Calu3 (cell line): ENCODE data around the gene KCNQ5. TPM values are rescaled to one million over a fixed set of nuclear protein-coding genes. Genes with fewer than 3 reads are reported as not detected.

Experiments used
- BruUV-seq: library from RNA; stranded (reverse); fragments of 400-500 nt; replicated peaks from 2 replicates; lab custom pipeline; 2021; lab: Mats Ljungman, UMichigan
- CTCF ChIA-PET: fragments of 300-600 bp; sonication (Branson Sonifier 250); formaldehyde crosslinking; loops from one replicate; lab custom pipeline; 2022; ENCODE audit warnings: antibody characterized with exemption; lab: Charles Lee
- DNase-seq: peaks from one replicate; pipeline ENCODE4 v3.0.0; 2022
- H3K27ac Mint-ChIP-seq: one replicate; pipeline ENCODE4 v1.8.0; 2022; ENCODE audit warnings: mixed read lengths; ENCODE audit not compliant: unreplicated experiment
- H3K27me3 Mint-ChIP-seq: one replicate; pipeline ENCODE4 v1.8.0; 2022; ENCODE audit warnings: mixed read lengths; ENCODE audit not compliant: unreplicated experiment
- H3K36me3 Mint-ChIP-seq: one replicate; pipeline ENCODE4 v1.8.0; 2022; ENCODE audit warnings: mild to moderate bottlenecking, moderate library complexity, mixed read lengths; ENCODE audit not compliant: insufficient read depth, unreplicated experiment
- H3K4me1 Mint-ChIP-seq: one replicate; pipeline ENCODE4 v1.8.0; 2022; ENCODE audit warnings: mild to moderate bottlenecking, low read depth, mixed read lengths; ENCODE audit not compliant: unreplicated experiment
- H3K4me3 Mint-ChIP-seq: one replicate; pipeline ENCODE4 v1.8.0; 2022; ENCODE audit warnings: mild to moderate bottlenecking, low read depth, moderate library complexity, mixed read lengths; ENCODE audit not compliant: unreplicated experiment
- H3K9me3 Mint-ChIP-seq: one replicate; pipeline ENCODE4 v1.8.0; 2022; ENCODE audit warnings: low read depth, mixed read lengths; ENCODE audit not compliant: unreplicated experiment
- intact Hi-C: fragments of 100-400 bp; cut with micrococcal nuclease; formaldehyde crosslinking; loops from one replicate; pipeline ENCODE4 v1.10.0; 2022; ENCODE audit not compliant: unreplicated experiment
- total RNA-seq: library from RNA; stranded (reverse); gene quantifications from 2 replicates; pipeline ENCODE4 v1.2.3, GENCODE V29; 2022
- TF ChIP-seq, protein P1 (sequence below): fragments of 200-600 bp; IDR thresholded peaks from one replicate; pipeline ENCODE4 v1.8.0; 2022; ENCODE audit warnings: antibody characterized with exemption; ENCODE audit not compliant: unreplicated experiment

KCNQ5 gene
- total RNA-seq, 1 experiment from 2014 or later: not detected

DNA sequence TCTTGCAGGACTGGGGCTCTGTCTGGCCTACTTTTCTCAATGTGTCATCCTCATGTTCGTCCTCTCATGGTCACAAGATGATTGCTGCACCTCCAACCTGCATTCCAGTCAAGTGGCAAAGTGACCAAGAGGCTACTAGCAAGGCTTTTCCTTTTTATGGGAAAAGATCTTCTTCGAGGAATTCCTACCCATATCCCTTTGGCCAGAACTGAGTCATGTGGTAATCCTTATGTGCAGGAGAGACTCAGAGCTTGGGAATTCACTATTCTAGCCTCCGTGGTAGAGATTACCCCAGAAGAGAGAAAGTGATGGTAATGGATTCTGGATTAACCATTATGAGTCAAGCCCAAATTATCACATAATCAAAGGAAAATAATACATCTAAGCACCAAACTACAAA lies 162.7 kb downstream of the KCNQ5 start:
- CTCF ChIA-PET: no interaction called here
- TF ChIP-seq, protein P1, sequence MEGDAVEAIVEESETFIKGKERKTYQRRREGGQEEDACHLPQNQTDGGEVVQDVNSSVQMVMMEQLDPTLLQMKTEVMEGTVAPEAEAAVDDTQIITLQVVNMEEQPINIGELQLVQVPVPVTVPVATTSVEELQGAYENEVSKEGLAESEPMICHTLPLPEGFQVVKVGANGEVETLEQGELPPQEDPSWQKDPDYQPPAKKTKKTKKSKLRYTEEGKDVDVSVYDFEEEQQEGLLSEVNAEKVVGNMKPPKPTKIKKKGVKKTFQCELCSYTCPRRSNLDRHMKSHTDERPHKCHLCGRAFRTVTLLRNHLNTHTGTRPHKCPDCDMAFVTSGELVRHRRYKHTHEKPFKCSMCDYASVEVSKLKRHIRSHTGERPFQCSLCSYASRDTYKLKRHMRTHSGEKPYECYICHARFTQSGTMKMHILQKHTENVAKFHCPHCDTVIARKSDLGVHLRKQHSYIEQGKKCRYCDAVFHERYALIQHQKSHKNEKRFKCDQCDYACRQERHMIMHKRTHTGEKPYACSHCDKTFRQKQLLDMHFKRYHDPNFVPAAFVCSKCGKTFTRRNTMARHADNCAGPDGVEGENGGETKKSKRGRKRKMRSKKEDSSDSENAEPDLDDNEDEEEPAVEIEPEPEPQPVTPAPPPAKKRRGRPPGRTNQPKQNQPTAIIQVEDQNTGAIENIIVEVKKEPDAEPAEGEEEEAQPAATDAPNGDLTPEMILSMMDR: no peak
- no TSS peak for BruUV-seq
- Mint-ChIP-seq H3K4me3 (no peak overlapping the region), H3K4me1 (peaks cover 10% of the 10 kb centered on the region), H3K27ac (no peak overlapping the region), H3K27me3 (no peaks in the 10 kb centered on the region), H3K9me3 (no peaks in the 10 kb centered on the region), H3K36me3 (no peaks in the 10 kb centered on the region)
- no peak for DNase-seq
- intact Hi-C loops: no loop called here

DNA sequence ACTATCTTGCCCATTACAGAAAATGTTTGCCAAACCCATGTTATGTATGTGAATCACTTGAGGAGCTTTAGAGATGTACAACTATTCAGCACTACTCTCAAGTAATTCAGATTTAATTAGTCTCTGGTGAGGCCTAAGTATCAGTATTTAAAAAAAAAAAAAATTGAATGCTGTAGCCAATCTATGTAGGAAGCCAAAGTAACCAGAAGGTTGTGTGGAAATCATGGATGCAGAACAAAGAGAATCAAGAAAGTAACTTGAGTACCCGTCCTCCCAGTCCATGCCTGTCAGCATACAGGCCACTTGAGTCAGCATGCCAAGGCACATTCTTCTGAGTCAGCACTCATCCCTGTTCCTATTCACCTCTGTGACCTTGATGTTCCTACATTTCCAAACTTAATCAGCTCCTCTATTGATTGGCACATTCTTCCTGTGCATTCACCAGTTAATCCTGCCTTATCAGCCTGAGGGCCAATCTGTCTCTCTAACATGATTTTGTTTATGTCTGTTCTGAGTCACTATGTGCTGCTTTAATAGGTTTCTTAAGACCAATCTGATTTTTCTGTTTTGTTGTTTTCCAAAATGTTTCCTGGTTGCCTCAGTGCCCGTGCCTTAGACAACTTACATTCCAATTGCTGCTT lies 165.6 kb downstream of the KCNQ5 start:
- intact Hi-C loops: no loop called here
- Mint-ChIP-seq H3K27me3 (no peaks in the 10 kb centered on the region), H3K27ac (no peak overlapping the region), H3K4me3 (no peak overlapping the region), H3K4me1 (peaks cover 10% of the 10 kb centered on the region), H3K36me3 (no peaks in the 10 kb centered on the region), H3K9me3 (no peaks in the 10 kb centered on the region)
- TF ChIP-seq, protein P1: no peak
- no TSS peak for BruUV-seq
- DNase-seq: no peak
- CTCF ChIA-PET: no interaction called here

DNA sequence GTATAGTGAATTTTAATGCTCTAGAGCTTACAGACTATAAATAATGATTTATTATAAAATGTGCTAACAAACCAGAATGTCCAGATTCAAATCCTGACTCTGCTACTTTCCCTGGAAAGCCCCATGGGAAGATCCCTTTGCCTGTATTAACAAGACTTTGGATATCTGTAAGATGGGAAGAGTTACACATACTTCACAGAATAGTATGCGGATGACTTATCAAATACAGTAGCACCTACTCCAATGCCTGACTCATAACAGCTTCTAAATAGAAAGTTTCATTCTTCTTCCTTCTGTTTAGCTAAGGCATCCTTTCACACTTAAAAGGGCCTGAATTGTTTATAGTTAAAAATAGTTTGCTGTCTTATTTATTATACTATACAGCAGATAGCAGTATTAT lies 166.3 kb downstream of the KCNQ5 start:
- no peaks in the 10 kb centered on the region for H3K9me3 Mint-ChIP-seq
- peaks cover 10% of the 10 kb centered on the region for H3K4me1 Mint-ChIP-seq
- TF ChIP-seq, protein P1: no peak
- no peak overlapping the region for H3K4me3 Mint-ChIP-seq
- no peak overlapping the region for H3K27ac Mint-ChIP-seq
- CTCF ChIA-PET: no interaction called here
- BruUV-seq: no TSS peak
- no peaks in the 10 kb centered on the region for H3K36me3 Mint-ChIP-seq
- intact Hi-C loops: no loop called here
- H3K27me3 Mint-ChIP-seq: no peaks in the 10 kb centered on the region
- DNase-seq: no peak

DNA sequence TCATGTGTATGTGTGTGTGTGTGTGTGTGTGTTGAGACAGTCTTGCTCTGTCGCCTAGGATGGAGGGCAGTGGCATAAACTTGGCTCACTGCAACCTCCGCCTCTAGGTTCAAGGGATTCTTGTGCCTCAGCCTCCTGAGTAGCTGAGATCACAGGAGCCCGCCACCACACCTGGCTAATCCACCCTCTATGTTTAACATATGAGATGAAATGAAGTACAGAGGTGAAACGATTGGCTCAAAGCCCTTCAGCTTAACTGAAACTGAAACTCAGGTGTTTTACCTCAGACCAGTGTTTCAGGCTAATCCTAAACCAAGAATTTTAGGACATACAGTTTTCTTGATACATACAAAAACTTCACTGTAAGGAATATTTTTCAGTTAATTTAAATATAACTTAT lies 167.3 kb downstream of the KCNQ5 start:
- Mint-ChIP-seq H3K27me3 (no peaks in the 10 kb centered on the region), H3K36me3 (no peaks in the 10 kb centered on the region), H3K4me1 (peaks cover 10% of the 10 kb centered on the region), H3K4me3 (no peak overlapping the region), H3K27ac (no peak overlapping the region), H3K9me3 (no peaks in the 10 kb centered on the region)
- intact Hi-C loops: no loop called here
- DNase-seq: no peak
- TF ChIP-seq, protein P1: no peak
- BruUV-seq: no TSS peak
- CTCF ChIA-PET: no interaction called here
